HG03025 (cell line): ENCODE measurements around the gene KLF4.

Experiments used
- ATAC-seq: cut with Tn5 transposase; IDR thresholded peaks from one replicate; pipeline ENCODE4 v1.9.1; 2021; ENCODE audit warnings: mild to moderate bottlenecking, moderate library complexity; ENCODE audit not compliant: unreplicated experiment, low FRiP score

KLF4 gene

GRCh38 chr9:107460153-107461023, 29.2 kb downstream of the KLF4 start:
- no peak for ATAC-seq

GRCh38 chr9:107455425-107456135, 34.0 kb downstream of the KLF4 start:
- no peak for ATAC-seq

GRCh38 chr9:107453479-107453878, 36.1 kb downstream of the KLF4 start:
- no peak for ATAC-seq

GRCh38 chr9:107447834-107448233, 41.7 kb downstream of the KLF4 start:
- no peak for ATAC-seq

- no peak for ATAC-seq
These were observed 42.5 kb downstream of the KLF4 start for GRCh38 chr9:107447081-107447480.

- ATAC-seq, result no peak
These were observed 43.1 kb downstream of the KLF4 start for GRCh38 chr9:107446491-107446890.

GRCh38 chr9:107443786-107444185, 45.8 kb downstream of the KLF4 start:
- no peak for ATAC-seq

- ATAC-seq, result no peak
These were observed 49.5 kb downstream of the KLF4 start for GRCh38 chr9:107439991-107440456.

GRCh38 chr9:107438211-107439031, 51.1 kb downstream of the KLF4 start:
- ATAC-seq, result no peak

- ATAC-seq, result no peak
These were observed 51.9 kb downstream of the KLF4 start for GRCh38 chr9:107437716-107438115.

GRCh38 chr9:107435415-107435814, 54.2 kb downstream of the KLF4 start:
- no peak for ATAC-seq
